Stimulated activated CD4-positive, alpha-beta T cell treated with anti-CD3 and anti-CD28 coated beads, Interleukin-1b, Interleukin-23, amount 100 ng/mL, for 48 hours (primary cell): ENCODE results near the gene EGLN2.
"Not testable (repeated sequence)": the region's sequence is repeated elsewhere in the genome, so short reads cannot be mapped to it uniquely, and the experiment has no call there.

ENCODE experiments used
- DNase-seq: peaks from one replicate; pipeline ENCODE4 v3.0.0-alpha.2; 2020

EGLN2 gene

DNA sequence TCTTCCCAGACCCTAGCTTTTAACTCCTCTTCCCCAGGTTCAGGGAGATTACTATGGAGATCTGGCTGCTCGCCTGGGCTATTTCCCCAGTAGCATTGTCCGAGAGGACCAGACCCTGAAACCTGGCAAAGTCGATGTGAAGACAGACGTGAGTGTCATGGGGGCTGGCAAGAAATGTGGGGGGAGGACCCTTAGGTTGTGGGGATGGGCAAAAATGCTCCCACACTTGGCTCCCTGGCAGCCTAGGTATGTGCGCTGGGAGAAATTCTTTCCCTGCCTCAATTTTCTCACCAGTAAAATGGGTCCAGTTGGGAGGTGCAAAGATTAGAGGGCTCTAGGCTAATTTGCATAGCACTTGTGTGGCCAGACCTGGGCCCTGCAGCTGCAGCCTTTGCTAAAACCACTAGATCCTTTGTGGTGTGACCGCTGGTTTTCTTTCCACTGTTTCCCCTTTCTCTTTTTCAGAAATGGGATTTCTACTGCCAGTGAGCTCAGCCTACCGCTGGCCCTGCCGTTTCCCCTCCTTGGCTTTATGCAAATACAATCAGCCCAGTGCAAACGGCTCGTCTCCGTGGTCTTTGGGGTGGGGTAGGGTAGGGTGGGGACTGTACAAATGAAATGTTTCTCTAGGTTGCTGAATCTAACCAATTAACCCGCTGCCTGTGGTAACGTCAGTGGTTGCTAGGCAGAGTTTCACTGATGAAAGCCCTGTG, 21.9 kb upstream of the EGLN2 start:
- DNase-seq, result peak; percentile 91

DNA sequence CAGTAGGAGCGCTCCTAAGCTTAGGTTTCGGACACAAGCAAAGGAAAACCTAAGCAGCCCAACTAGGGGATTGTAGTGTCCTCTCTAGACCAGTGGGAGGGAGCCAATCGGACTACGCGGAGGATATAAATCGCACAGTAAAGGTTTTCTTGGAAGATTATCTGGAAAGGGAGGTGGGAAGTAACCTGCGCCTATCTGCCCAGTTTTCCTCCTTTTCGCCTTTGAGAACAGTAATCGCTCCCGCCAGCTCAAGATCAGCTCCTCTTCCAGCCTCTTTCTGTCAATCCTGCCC, 21.4 kb upstream of the EGLN2 start:
- DNase-seq, result no peak

DNA sequence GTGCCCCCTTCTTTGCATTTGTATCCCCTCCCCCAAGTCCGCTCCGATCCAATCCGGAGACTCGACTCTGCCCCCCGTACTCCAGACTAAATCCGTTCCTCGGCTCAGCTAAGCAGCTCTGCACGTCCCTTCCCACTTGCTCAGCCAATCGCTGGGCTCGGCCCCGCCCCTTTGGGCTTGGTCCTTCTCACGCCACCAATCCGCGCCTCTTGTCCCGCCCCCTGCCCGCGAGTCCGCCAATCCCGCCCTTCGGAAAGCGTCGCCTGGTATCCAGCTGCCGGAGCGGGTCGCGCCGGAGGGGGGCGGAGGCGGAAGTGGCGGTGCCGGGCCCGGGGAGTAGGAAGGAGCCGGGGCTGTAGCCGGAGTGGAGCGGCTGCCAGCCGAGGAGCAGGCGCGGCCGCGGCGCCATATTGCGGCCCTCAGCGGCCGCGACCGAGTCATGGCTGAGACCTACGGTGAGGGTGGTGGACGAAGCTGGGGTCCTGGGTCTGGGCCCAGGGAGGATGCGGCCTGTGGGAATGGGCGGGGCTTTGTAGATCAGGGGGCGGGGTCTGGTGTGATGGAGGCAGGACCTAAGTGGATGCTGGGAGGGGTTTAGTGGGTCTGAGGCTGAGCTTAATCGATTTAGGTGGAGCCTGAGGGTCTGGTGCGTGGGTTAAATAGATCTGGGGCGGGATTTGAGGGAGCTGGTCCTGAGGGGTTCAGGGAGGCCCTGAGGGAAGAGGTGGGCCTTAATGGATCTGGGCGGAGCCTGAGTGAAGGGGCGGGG, 20.9 kb upstream of the EGLN2 start, which contains the start of gene RAB4B:
TSS of gene RAB4B (plus strand) at position 311 of the 769 bp plus-strand sequence. CDS start at position 440, 129 bp downstream.
- peak; percentile 100 for DNase-seq

DNA sequence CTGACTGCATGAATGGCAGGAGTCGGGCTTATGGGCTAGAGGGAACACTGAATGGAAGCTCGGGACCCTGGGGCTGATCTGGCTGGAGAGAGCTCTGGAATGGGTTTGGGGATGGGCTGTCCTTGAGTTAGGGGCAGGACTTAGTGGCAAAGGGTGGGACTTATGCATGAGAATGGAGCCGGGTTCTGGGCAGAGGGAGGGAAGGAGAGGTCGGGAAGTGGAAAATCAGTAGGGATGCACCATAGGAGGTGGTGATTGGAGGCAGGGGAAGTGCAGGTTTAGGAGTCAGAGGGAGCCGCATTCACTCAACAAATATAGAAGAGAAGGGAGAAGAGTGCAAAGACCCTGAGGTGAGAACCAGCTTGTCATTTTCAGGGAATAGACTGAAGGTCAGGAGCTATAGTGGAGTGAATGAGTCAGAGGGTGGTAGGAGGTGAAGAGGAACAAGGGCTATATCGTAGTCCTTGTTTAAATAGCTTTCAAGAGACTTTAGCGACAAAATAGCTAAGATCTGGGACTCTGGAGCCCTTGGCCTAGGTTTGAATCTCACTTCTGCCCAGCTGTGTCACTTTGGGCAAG, 20.2 kb upstream of the EGLN2 start:
- no peak for DNase-seq

DNA sequence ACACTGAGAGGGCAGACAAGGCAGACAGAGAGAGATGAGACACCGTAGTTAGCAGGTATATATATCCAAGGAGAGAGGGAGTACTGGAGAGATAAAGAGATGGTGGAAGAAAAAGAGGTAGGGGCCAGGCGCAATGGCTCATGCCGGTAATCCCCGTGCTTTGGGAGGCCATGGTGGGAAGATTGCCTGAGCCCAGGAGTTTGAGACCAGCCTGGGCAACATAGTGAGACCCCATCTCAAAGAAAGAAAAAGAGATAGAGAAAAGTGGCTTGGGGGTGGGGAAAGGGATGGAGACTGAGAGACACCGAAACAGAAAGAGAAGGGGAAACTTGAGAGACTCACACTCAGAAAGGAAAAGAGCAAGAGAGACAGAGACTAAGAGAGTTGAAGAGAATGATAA, 18.4 kb upstream of the EGLN2 start:
- no peak for DNase-seq

DNA sequence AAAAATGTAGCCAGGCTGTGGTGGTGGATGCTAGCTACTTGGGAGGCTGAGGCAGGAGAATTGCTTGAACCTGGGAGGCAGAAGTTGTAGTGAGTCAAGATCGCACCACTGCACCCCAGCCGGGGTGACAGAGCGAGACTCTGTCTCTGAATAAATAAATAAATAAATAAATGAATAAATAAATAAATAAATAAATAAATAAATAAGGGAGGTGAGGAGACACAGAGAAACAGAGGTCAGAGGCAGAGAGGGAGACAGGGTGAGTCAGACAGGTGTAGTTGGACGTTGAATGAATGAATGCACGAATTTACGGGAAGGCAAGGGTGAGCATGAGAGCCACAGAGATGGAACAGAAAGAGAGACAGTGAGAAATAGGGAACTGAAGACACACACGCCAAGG, 17.9 kb upstream of the EGLN2 start:
- no peak for DNase-seq

DNA sequence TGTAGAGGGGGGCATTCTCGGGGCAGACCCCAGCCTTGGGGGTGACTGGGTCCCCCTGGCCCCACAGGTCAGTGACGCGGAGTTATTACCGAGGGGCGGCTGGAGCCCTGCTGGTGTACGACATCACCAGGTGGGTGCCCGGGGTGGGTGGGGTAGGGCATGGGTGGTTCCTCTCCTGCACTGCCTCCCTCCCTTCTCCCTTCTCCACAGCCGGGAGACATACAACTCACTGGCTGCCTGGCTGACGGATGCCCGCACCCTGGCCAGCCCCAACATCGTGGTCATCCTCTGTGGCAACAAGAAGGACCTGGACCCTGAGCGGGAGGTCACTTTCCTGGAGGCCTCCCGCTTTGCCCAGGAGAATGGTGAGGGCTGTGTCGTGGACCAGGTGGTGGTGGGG, 15.3 kb upstream of the EGLN2 start:
- no peak for DNase-seq

DNA sequence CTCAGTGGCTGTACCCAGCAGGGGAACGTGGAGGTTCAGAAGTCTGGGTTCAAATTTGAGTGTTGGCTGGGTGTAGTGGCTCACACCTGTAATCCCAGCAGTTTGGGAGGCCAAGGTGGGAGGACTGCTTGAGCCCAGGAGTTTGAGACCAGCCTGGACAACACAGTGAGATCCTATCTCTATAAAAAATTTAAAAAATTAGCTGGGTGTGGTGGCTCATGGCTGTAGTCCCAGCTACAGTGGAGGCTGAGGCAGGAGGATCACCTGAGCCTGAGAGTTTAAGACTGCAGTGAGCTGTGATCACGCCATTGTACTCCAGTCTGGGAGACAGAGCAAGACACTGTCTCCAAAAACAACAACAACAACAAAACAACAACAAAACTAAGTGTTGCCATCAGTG, 14.8 kb upstream of the EGLN2 start:
- DNase-seq, result not testable (repeated sequence)

DNA sequence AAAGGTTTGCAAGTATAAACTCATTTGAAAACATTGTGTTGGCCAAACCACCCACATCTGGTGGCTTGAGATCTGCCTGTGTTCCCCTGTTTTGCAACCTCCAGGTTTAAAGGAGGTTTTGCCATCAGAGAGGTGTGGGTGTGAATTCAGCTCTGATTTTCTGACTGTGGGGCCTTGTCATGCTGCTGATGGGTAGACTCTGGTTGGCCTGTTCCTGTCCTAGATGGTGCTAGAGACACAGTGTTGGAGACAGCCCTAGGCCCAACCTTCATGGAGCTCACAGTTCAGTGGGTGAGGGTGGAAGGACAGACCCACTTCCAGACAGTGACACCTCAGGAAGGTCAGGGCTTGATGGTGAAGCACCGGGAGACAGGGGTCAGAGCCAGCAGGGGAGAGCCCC, 13.5 kb upstream of the EGLN2 start:
- DNase-seq, result no peak

DNA sequence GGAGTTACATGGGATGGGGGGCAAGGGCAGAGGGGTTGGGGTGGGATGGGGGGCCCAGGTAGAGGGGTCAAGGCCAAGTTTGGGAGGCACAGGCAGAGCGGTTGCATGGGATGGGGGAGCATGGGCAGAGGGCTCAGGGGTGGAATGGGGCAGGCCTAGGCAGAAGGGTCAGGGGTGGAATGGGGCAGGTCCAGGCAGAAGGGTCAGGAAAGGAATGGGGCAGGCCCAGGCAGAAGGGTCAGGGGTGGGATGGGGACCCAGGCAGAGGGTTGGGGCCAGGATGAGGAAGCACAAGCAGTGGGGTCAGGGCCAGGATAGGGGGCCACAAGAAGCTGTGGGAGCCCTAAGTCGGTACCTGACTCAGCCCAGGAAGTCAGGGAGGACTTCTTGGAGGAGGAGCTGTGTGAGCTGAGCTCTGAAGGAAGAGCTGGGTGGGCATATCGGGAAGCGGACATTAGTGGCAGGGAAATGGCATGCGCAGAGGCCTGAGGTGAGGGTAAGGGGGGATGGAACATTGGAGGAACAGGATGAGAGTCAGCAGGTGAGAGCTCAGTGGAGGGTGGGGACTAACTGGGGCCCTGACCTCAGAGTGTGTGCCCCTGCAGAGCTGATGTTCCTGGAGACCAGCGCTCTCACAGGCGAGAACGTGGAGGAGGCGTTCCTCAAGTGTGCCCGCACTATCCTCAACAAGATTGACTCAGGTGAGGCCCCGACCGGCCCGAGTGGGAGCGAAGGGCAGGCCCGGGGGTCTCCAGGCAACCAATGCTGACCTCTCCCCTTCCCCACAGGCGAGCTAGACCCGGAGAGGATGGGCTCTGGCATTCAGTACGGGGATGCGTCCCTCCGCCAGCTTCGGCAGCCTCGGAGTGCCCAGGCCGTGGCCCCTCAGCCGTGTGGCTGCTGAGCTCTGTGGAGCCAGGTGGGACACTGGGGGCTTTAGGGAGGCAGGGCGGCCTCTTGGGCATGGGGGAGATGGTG, 12.6 kb upstream of the EGLN2 start:
- no peak for DNase-seq

DNA sequence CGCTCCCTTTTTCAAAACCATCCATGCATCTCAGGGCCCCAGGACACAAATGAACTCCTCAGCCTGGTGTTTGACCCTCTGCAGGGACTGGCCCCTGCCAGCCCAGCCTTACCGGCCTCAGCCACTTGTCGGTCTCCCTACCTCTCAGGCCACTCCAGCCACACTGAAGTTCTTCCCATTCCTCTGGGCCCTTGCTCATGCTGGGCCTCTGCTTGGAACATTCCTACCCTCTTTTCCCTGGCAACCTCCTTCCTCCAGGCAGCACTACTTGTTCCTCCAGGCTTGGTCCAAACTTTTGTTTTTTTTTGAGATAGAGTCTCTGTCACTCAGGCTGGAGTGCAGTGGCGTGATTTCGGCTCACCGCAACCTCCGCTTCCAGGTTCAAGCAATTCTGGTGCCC, 7.6 kb upstream of the EGLN2 start:
- no peak for DNase-seq

DNA sequence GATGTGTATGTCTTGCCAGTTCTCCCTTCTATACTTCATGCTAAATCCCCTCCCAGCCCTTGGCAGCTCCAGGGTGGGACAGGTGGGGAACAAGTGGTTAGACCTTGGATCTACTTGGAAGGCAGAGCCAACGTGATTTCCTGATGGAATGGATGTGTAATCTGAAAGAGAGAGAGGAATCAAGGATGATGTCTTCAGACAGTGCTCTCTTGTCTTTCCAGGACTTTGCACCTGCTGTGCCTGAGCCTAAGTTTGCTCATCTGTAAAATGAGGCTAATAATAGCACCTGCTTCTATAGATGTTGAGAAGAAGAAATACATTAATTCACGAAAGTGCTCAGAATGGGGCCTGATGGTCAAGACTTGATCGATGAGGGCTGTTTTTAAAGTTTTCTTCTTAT, 7.0 kb upstream of the EGLN2 start:
- no peak for DNase-seq

DNA sequence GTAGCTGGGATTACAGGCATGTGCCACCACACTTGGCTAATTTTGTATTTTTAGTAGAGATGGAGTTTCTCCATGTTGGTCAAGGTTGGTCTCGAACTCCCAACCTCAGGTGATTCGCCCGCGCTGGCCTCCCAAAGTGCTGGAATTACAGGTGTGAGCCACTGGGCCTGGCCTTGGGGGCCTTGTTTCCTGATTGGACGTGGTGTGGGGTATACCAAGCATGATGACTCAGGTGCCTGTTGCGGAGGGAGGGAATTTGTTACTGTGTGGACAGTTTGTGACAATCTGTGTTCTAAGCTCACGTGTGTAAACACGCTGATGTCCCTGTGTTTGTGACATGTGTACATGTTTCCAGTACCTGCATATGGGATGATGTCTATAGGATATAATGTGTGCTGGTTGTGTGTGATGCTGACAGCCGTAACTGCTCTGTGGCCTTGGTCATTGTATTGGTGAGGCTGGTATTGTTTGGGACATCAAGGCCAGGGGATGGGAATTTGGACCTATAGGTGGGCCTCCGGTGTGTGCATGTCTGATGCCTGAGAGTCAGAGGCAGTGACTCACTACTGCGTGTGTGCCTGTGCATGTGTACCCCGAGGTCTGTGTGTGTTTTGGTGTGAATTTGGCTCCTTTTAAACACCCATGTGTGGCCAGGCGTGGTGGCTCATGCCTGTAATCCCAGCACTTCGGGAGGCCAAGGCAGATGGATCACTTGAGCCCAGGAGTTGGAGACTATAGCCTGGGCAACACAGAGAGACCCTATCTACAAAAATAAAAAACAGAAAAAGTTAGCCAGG, 1.6 kb upstream of the EGLN2 start:
- no peak for DNase-seq

DNA sequence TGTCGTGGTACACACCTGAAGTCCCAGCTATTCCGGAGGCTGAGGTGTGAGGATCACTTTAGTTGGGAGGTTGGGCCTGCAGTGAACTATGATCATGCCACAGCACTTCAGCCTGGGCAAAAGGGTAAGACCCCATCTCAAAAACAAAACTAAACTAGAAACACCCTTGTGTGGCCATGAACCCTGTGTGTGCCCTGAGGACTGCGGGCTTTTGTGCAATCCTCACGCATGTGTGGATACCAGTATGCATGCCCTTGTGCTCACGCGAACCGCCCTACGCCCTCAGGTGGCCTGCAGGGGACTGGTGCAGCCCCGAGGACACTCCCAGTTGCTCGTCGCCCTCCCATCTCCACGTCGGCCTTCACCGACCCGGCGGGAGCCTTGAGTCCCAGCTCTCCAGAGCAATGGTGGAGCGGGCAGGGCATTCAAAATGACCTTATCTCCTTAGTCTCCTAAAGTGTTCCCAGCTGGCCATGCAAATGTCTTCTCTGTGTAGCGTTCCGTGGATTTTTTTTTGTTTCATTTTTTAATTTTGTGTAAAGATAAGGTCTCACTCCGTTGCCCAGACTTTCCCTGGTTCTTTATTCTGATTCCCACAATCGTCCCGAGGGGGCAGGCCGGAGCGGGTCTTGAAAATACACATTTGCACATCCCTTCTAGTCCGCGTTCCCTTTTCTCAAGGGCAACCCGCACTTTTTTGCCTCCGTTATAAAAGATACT, 868 bp upstream of the EGLN2 start:
- peak; percentile 78 for DNase-seq

DNA sequence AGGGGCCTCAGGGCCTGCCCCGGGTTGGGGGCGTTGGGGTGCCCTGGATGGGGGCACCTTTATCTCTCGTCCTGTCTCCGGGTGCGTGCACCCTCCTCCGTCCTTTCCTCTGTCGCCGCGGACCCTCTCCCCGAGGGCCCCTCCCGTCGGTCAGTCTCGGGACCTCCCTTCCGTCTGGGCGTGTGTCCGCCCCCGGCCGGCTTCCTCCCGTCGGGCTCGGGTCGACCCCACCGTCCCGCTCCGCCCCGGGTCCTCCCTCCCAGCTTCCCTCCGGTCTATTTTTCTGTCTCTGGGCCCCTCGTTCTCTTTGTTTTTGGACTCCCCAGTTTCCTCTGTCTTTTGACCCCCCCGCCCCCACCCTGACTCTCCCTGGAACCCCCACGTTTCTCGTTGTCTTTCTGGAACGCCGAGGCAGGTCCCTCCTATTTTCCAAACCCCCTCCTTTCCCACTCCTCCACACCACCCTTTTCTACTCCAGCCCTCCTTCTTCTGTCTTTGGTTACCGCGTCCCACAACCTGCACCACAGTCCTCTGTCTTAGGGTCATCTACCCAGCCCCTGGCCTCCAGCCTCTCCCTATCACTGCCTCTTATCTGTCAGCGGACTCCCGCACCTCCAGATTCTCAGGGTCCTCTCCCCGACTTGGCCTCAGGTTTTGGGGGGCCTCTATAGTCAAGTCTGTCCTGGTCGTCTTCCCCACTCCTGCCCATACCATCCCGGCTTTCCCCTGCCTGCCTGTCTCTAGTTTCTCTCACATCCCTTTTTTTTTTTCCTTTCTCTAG, 757 bp downstream of the EGLN2 start:
- no peak for DNase-seq

DNA sequence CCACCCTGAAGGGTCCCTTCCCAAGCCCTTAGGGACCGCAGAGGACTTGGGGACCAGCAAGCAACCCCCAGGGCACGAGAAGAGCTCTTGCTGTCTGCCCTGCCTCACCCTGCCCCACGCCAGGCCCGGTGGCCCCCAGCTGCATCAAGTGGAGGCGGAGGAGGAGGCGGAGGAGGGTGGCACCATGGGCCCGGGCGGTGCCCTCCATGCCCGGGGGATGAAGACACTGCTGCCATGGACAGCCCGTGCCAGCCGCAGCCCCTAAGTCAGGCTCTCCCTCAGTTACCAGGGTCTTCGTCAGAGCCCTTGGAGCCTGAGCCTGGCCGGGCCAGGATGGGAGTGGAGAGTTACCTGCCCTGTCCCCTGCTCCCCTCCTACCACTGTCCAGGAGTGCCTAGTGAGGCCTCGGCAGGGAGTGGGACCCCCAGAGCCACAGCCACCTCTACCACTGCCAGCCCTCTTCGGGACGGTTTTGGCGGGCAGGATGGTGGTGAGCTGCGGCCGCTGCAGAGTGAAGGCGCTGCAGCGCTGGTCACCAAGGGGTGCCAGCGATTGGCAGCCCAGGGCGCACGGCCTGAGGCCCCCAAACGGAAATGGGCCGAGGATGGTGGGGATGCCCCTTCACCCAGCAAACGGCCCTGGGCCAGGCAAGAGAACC, 1.5 kb downstream of the EGLN2 start:
- DNase-seq, result no peak

DNA sequence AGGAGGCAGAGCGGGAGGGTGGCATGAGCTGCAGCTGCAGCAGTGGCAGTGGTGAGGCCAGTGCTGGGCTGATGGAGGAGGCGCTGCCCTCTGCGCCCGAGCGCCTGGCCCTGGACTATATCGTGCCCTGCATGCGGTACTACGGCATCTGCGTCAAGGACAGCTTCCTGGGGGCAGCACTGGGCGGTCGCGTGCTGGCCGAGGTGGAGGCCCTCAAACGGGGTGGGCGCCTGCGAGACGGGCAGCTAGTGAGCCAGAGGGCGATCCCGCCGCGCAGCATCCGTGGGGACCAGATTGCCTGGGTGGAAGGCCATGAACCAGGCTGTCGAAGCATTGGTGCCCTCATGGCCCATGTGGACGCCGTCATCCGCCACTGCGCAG, 2.0 kb downstream of the EGLN2 start:
- DNase-seq, result no peak

DNA sequence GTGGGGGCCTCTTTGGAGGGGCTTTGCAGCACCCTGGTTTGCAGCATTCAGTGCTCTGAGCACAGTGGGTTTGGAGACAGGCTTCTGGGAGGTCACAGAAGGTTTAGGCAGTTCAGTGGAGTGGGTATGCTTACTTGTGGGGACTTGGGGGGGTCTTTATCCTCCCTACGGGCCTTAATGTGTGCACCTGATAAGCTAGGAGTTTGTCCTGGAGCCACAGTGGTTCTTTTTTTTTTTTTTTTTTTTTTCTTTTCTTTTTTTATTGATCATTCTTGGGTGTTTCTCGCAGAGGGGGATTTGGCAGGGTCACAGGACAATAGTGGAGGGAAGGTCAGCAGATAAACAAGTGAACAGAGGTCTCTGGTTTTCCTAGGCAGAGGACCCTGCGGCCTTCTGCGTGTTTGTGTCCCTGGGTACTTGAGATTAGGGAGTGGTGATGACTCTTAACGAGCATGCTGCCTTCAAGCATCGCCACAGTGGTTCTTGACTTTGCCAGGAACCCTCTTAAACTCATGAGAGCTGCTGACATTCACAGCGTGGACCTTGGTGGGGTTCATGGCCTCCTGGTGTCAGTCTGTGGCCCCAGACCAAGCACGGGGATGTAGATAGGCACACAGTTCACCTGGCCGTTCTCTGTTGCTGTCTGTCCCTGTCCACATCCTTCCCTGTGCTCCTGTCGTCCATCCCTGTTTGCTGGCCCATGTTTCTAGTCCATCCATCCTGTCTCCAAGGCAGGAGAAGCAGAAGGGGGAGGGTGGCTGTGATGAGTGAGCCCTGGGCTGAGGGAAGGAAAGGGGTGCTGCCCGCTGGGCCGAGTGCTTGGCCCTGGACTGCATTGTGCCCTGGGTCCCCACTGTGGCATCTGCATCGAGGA, 2.7 kb downstream of the EGLN2 start:
- no peak for DNase-seq
